Measurements from ENCODE around the gene SPINDOC.
A peak's percentile ranks its signal among the peaks of the same experiment; 100 is the strongest.

The SPINDOC gene

DNA sequence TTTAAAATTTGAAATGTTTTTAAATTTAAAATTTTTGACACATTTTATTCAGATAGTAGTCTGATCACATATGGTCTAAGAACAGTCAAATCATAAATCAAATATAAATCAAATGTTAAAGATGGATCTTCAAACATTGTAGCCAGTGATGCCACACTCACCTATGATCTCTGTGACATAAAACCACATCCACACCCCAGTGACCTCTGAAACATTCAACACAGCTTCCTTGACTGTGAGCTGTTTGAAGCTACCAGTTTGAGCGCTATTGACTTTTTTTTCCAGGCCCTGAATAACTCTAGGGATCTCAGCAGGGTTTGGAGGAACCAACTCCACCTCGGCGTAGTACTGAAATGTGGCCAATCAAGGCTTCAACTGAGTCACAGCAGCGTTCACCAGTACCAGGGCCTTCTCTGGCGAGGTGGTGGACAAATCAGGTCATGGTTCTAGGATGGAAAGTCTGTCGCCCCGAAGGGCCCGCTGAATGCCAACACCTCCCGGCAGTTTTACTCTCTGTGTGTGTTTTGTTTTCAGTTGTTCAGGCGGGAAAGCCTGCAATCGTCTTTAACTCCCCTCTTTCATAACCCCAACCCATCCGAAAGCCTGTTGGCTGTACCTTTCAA lies 21.4 kb downstream of the SPINDOC start:
- no peak for DNase-seq

DNA sequence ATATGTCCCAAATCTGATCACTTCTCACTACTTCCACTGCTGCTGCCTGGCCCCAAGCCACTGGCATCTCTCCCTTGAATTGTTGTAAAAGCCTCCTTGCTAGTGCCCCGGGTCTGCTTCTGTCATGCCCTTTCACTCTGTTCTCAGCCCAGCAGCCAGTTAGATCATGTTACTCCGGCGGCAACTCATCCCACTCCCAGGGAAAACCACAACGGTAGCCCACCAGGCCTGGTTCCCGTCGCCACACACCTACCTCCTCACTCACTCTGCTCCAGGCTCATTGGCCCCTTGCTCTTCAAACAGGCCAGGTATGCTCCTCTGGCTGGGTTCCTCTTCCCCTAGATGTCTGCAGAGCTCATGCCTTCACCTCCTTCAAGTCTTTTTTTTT lies 21.9 kb downstream of the SPINDOC start:
- DNase-seq: no peak

DNA sequence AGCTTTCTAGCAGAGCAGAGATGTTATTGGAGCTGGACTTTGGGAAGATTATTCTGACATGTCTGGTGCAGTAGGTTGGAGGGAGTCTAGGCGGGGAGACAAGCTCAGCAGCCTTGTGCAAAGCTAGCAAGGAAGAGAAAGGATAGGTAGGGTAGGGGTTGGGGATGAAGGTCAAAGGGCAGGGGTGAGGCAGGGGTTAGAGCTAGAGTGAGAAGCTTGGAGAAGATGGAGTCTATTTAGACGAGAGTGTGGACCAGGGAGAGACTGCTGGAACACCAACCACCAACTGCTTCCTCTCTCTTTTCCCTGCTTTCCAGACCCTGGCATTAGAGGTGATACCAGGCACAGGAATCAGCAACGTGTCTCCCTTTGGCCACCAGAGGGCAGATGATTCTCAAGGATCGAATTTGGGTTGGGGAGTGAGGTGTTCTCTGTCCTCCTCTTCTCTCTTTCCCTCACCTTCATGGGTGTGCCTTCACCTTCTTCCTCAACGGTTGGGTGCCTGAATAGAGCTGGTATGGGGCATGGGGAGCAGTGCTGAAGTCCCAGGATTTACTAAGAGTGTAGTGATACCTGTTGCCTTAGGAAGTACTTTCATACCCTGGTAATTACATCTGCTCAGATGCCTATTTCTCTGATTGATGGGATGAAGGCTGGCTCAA lies 23.9 kb downstream of the SPINDOC start:
- peak; percentile 52 for DNase-seq

GRCh38 chr11:63837739-63838138 lies 24.5 kb downstream of the SPINDOC start:
- no peak for DNase-seq

- no peak for DNase-seq
Measured at GRCh38 chr11:63838150-63838677, 25.0 kb downstream of the SPINDOC start.

DNA sequence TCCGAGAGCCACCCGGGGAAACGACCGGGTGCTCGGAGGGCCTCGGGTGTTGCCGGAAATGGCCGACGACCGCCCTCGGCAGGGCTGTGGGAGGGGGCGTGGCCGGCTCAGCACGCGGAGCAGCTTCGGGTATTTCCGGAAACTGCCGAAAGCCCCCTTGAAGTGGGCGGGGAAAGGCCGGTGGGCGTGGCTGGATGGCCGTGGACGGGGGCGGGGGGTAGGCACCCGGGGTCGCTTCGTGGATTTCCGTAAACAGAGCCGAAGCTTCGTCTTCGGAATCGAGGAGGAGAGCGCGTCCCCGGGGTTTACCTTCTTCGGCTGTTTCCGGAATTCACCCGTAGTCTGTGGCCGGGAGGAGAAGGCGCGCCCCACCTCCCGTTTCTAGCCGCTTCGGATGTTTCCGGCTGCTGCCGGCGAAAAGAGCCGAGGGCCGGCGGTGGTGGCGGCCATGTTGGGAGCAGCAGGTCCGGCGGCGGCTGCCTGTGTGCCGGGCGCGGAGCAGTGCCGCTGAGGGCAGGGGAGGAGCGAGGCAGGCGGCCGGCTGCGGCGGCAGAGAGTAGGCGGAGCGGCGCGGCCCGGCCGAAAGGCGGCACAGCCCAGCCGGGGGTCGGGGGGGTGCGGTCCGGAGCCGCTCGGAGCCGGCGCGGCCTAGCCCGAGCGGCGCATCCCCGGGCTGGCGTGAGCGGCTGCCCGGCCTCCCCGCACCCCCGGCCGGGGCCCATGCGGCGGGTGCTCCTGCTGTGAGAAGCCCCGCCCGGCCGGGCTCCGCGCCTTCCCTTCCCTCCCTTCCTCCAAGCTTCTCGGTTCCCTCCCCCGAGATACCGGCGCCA lies 25.6 kb downstream of the SPINDOC start, which contains the start of gene MARK2:
MARK2 (plus strand) TSS at position 433 of the 830 bp plus-strand sequence; CDS start at position 830, 397 bp downstream.
- DNase-seq: peak; percentile 98

- no peak for DNase-seq
Measured at GRCh38 chr11:63839508-63840355, 26.5 kb downstream of the SPINDOC start.

DNA sequence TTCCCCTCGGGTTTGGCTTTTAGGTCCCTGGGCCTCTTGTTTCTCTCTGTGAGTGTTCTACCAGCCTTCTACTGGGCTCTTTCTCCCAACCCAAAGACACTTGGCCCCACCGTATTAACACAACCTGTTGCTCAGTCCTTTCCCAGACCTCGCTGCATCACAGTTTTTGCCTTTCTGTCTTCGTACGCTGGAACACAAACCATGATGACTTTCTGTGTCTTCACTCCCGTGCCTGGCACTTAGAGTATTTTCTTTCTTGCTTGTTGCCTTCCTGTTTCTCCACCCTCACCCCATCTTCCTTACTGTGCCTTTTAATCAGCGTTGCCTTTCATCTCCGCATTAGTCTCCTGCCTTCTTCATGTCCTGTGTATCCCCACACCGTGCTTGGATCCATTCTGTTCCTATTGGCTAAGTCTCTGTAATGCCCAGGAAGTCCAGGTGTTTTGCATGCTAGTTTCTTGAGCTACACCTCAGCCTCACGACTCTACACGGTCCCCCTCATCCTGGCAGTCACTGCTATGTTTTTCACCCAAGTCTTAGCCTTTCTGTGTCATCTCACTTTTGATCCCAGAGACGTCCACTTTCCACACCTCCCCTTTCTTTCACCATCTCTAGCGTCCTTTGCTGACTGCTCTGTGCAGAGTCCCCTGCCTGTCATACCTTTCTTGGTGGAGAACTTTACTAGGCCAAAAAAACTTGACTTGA lies 27.3 kb downstream of the SPINDOC start:
- DNase-seq: no peak

- no peak for DNase-seq
Measured at GRCh38 chr11:63841554-63841953, 28.3 kb downstream of the SPINDOC start.

DNA sequence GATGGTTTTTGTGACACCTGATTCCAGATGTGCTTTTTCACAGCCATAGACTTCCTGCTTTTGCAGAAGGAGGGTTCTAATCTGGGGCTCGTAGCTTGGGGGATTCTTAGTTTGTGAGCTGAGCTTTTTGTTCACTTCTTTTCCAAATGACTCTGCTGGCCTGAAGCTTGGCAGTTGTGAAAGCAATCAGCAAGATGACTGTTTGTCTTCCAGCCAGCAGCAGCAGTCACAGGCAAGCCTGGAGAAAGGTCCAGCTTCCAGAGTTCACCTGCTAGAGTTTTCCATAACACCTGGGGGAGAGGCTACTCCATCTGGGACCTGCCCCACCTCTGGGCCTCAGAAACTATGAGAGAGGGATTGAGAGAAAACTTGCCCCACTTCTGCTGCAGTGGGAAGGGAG lies 29.8 kb downstream of the SPINDOC start:
- DNase-seq: no peak

GRCh38 chr11:63844836-63845235 lies 31.6 kb downstream of the SPINDOC start:
- no peak for DNase-seq

GRCh38 chr11:63845303-63845702 lies 32.0 kb downstream of the SPINDOC start:
- no peak for DNase-seq

- DNase-seq: no peak
Measured at GRCh38 chr11:63845911-63846310, 32.7 kb downstream of the SPINDOC start.

DNA sequence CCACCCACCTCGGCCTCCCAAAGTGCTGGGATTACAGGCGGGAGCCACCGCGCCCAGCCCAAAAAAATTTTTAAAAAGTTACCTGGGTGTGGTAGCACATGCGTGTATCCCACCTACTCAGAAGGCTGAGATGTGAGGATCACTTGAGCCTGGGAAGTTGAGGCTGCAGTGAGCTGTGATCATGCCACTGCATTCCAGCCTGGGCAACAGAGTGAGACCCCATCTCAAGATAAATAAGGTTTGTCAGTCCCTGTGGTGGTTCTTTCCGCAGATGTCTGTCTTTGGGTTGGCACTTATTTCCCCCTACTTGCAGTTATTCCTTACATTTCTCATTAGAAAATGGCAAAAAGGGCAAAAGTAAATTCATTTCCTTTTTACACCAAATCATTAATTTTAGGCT lies 33.6 kb downstream of the SPINDOC start:
- no peak for DNase-seq

DNA sequence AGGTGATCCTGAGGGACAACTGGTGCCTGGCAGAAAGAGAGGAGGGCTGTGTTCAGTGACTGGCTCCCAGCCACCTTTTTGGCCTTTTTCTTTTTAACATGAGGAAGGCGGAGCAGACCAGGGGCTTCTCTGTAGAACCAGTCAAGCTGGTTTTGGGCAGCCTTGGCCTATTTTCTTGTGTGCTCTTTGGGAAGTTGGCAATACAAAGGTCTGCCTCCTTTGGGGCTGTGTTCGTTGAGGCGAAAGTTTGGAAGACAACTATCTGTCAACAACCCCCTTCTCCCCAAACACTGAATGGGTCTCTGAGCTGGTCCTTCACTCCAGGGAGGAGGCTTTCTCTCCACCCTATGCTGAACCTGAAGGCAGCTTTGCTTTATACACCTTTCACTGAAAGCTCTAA lies 34.1 kb downstream of the SPINDOC start:
- no peak for DNase-seq

DNA sequence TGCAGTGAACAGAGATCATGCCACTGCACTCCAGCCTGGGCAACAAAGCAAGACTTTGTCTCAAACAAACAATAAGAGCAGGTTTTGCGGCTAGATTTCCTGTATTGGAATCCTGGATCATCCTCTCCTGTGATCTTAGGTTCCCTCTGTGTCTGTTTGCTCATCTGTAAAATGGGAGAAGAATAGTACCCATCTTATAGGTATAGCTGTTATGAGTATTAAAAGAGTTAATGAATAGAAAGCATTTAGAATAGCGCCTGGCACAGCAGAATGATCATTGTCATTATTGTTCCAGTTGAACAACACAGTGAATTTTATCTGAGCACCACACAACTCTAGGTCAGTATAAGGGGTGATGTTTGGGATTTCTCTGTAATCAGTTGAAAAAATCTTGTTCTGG lies 36.4 kb downstream of the SPINDOC start:
- no peak for DNase-seq

GRCh38 chr11:63850920-63851319 lies 37.7 kb downstream of the SPINDOC start:
- no peak for DNase-seq

DNA sequence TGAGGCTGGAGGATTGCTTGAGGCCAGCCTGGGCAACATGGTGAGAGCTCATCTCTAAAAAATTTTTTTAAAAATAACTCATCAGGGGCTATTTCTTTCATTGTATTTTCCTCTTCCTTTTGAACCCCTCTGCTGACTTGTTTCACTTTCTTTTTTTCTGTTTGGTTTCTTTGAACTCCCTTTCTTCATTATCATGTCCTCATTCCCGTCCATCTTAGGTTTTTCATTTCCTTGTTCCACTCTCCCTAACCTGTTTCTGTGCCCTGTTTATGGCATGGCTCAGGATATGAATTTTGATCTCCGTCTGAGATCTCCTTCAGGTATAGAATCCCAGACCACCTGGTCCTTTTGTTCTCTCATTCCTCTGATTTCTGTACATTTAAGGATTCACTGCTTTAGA lies 38.1 kb downstream of the SPINDOC start:
- DNase-seq: no peak

- DNase-seq: no peak
Measured at GRCh38 chr11:63853476-63853875, 40.2 kb downstream of the SPINDOC start.

DNA sequence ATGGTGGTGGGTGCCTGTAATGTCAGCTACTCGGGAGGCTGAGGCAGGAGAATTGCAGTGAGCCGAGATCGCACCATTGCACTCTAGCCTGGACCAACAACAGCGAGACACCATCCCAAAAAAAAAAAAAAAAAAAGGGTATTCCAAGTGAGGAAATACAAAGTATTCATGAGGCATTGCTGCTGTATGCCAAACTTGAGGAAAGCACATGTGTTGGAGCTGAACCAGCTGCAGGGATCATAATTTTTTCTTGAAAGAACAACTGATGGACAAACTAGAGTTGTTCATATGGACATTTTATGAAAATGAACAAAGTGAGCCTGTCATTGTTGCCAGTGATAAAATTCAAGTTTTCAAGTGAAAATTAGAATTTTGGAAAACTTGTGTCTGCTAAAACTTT lies 41.4 kb downstream of the SPINDOC start:
- DNase-seq: no peak

GRCh38 chr11:63855975-63856374 lies 42.7 kb downstream of the SPINDOC start:
- DNase-seq: no peak
